ENCODE measurements around the gene MAP7D1. TPM values are rescaled to one million over a fixed set of nuclear protein-coding genes. Genes with fewer than 3 reads are reported as not detected.

Gene MAP7D1
- total RNA-seq, 1 donor, result 132 TPM

DNA sequence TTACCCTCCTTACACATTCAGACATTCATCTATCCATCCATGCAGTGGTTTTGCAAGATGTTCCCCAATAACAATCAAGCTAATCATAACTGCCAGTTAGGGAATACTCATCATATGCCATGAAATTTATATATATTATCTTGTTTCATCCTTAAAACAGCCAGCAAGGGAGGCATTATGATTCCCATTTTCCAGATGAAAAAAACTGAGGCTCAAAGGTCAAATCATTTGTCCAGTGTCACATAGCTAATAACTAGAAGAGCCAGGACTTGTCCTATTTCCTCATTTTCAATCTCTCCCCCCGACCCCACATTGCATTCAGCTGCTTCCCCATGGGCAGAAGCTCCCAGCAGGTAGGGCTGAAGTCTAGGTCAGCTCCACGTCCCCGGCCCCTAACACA is 23.9 kb upstream of the MAP7D1 start:
- Histone ChIP-seq H3K27me3 (ENCODE audit: insufficient read depth, low read length) (no peaks in the 10 kb centered on the region), H3K79me2 (ENCODE audit: insufficient read depth, low read length) (peaks cover under 1% of the 10 kb centered on the region), H3K36me3 (ENCODE audit: insufficient read depth, low read length) (peaks cover 3% of the 10 kb centered on the region), H3K4me2 (ENCODE audit: insufficient read depth, low read length) (no peak overlapping the region), H4K20me1 (ENCODE audit: insufficient read depth, low read length) (no peaks in the 10 kb centered on the region), H3K4me3 (ENCODE audit: insufficient read depth, low read length) (no peak overlapping the region), H3K9me3 (ENCODE audit: low read depth, low read length) (no peaks in the 10 kb centered on the region), H3K27ac (ENCODE audit: low read depth, low read length) (no peak overlapping the region), H2AFZ (ENCODE audit: low read length) (no peak overlapping the region), H3K4me1 (ENCODE audit: insufficient read depth, low read length) (peaks cover 58% of the 10 kb centered on the region)
- DNase-seq (ENCODE audit: insufficient read length, low spot score, missing footprints), result no peak
- TF ChIP-seq, protein P1, sequence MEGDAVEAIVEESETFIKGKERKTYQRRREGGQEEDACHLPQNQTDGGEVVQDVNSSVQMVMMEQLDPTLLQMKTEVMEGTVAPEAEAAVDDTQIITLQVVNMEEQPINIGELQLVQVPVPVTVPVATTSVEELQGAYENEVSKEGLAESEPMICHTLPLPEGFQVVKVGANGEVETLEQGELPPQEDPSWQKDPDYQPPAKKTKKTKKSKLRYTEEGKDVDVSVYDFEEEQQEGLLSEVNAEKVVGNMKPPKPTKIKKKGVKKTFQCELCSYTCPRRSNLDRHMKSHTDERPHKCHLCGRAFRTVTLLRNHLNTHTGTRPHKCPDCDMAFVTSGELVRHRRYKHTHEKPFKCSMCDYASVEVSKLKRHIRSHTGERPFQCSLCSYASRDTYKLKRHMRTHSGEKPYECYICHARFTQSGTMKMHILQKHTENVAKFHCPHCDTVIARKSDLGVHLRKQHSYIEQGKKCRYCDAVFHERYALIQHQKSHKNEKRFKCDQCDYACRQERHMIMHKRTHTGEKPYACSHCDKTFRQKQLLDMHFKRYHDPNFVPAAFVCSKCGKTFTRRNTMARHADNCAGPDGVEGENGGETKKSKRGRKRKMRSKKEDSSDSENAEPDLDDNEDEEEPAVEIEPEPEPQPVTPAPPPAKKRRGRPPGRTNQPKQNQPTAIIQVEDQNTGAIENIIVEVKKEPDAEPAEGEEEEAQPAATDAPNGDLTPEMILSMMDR (IDR thresholded peaks at IDR 0.05; ENCODE audit: extremely low read depth, low read depth, low read length), result no peak

DNA sequence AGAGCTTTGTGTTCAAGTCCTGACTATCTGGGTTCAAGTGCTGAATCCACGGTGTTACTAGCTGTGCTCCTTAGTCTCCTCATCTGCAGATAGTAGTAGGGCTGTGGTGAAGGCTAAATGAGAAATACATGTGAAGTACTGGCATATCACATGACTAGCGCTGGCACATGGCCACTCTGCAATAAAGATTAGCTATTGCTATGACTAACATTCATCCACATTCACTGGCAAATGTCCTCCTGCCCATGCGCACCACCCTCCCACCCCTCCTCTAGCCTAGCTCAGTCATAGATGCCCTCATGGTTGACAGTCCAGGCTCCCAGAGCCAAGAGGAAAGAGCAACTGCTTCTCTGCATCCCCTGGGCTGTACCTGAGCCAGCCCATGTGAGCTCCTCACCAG is 22.5 kb upstream of the MAP7D1 start:
- Histone ChIP-seq H3K4me2 (ENCODE audit: insufficient read depth, low read length) (peak overlapping the region; percentile 6), H3K36me3 (ENCODE audit: insufficient read depth, low read length) (peaks cover 15% of the 10 kb centered on the region), H2AFZ (ENCODE audit: low read length) (peak overlapping the region; percentile 68), H4K20me1 (ENCODE audit: insufficient read depth, low read length) (no peaks in the 10 kb centered on the region), H3K4me3 (ENCODE audit: insufficient read depth, low read length) (no peak overlapping the region), H3K9me3 (ENCODE audit: low read depth, low read length) (no peaks in the 10 kb centered on the region), H3K79me2 (ENCODE audit: insufficient read depth, low read length) (peaks cover 15% of the 10 kb centered on the region), H3K27me3 (ENCODE audit: insufficient read depth, low read length) (no peaks in the 10 kb centered on the region), H3K4me1 (ENCODE audit: insufficient read depth, low read length) (peaks cover 55% of the 10 kb centered on the region), H3K27ac (ENCODE audit: low read depth, low read length) (peak overlapping the region; percentile 60)
- TF ChIP-seq, protein P1 (IDR thresholded peaks at IDR 0.05; ENCODE audit: extremely low read depth, low read depth, low read length), result no peak
- peak; percentile 99 for DNase-seq (ENCODE audit: insufficient read length, low spot score, missing footprints)

DNA sequence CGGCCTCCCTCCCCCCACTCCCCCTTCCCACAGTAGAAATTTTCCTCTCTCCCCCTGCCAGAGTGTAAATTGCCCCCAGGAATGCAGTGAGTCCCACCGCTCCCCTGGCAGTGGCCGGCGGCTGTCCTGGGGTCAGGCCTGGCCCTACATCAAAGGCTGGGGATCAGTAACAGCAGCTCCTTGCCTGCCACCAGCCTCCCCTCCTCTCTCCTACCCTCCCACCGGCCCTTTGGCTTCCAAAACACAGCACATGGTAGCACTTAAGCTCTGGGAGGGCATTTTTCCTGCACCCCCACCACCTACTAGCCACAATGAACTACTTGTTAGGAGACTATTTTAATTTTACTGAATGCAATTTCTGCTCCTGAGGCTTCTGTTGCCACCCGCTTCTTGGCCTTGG is 21.9 kb upstream of the MAP7D1 start:
- no peaks in the 10 kb centered on the region for H4K20me1 ChIP-seq (ENCODE audit: insufficient read depth, low read length)
- H3K36me3 ChIP-seq (ENCODE audit: insufficient read depth, low read length), result peaks cover 15% of the 10 kb centered on the region
- TF ChIP-seq, protein P1 (IDR thresholded peaks at IDR 0.05; ENCODE audit: extremely low read depth, low read depth, low read length), result no peak
- peaks cover 17% of the 10 kb centered on the region for H3K79me2 ChIP-seq (ENCODE audit: insufficient read depth, low read length)
- H3K27me3 ChIP-seq (ENCODE audit: insufficient read depth, low read length), result no peaks in the 10 kb centered on the region
- H2AFZ ChIP-seq (ENCODE audit: low read length), result no peak overlapping the region
- H3K4me1 ChIP-seq (ENCODE audit: insufficient read depth, low read length), result peaks cover 50% of the 10 kb centered on the region
- H3K27ac ChIP-seq (ENCODE audit: low read depth, low read length), result peak overlapping the region; percentile 29
- no peak overlapping the region for H3K4me3 ChIP-seq (ENCODE audit: insufficient read depth, low read length)
- no peak overlapping the region for H3K4me2 ChIP-seq (ENCODE audit: insufficient read depth, low read length)
- no peaks in the 10 kb centered on the region for H3K9me3 ChIP-seq (ENCODE audit: low read depth, low read length)
- DNase-seq (ENCODE audit: insufficient read length, low spot score, missing footprints), result peak; percentile 46

DNA sequence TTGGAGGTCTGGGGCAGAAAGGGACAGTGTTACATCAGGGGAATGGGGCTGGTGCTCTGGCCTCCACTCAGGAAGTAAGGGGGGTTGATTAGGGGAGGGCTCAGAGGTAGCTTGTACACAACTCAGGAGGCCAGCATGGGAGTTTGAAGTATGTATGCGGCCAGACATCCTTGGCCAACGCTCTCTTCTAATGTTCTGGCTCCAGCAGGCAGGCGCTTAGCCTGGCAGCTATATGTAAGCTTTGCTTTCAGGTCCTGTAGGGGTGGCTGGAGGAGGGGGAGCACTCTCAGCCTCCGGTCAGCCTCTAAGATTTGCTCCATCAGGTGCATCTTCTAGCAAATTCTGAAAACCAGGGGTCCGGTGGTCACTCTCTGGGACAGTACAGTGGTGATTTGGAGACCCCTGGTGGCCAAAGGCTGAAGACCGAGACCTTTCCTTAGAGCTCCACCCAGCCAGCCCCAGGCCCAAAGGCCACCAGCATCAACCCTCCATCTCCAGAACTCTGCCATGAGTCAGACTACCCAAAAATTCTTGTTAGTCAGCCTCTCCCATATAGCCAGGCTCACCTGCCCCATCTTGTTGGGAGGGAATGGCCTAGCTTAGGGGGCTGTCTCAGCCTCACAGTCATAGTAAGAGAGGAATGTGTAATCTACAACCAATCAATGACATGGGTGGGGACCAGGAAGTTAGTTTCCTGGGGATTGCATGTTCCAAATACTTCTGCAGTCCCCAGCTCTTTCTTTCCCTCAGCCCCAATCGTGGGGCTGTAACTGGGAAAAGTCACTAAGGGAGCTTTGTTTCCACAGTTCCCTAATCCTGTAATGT is 21.2 kb upstream of the MAP7D1 start:
- Histone ChIP-seq H3K27me3 (ENCODE audit: insufficient read depth, low read length) (no peaks in the 10 kb centered on the region), H3K4me3 (ENCODE audit: insufficient read depth, low read length) (no peak overlapping the region), H3K36me3 (ENCODE audit: insufficient read depth, low read length) (peaks cover 20% of the 10 kb centered on the region), H3K4me1 (ENCODE audit: insufficient read depth, low read length) (peaks cover 50% of the 10 kb centered on the region), H3K4me2 (ENCODE audit: insufficient read depth, low read length) (no peak overlapping the region), H2AFZ (ENCODE audit: low read length) (no peak overlapping the region), H4K20me1 (ENCODE audit: insufficient read depth, low read length) (no peaks in the 10 kb centered on the region), H3K79me2 (ENCODE audit: insufficient read depth, low read length) (peaks cover 24% of the 10 kb centered on the region), H3K9me3 (ENCODE audit: low read depth, low read length) (no peaks in the 10 kb centered on the region), H3K27ac (ENCODE audit: low read depth, low read length) (peak overlapping the region; percentile 89)
- TF ChIP-seq, protein P1 (IDR thresholded peaks at IDR 0.05; ENCODE audit: extremely low read depth, low read depth, low read length), result peak; percentile 85
- peak; percentile 91 for DNase-seq (ENCODE audit: insufficient read length, low spot score, missing footprints)

Data from osteoblast (primary cell).